Measurements from ENCODE around the gene ADGRV1.
"Not testable (repeated sequence)": the region's sequence is repeated elsewhere in the genome, so short reads cannot be mapped to it uniquely, and the experiment has no call there.

ADGRV1 gene

DNA sequence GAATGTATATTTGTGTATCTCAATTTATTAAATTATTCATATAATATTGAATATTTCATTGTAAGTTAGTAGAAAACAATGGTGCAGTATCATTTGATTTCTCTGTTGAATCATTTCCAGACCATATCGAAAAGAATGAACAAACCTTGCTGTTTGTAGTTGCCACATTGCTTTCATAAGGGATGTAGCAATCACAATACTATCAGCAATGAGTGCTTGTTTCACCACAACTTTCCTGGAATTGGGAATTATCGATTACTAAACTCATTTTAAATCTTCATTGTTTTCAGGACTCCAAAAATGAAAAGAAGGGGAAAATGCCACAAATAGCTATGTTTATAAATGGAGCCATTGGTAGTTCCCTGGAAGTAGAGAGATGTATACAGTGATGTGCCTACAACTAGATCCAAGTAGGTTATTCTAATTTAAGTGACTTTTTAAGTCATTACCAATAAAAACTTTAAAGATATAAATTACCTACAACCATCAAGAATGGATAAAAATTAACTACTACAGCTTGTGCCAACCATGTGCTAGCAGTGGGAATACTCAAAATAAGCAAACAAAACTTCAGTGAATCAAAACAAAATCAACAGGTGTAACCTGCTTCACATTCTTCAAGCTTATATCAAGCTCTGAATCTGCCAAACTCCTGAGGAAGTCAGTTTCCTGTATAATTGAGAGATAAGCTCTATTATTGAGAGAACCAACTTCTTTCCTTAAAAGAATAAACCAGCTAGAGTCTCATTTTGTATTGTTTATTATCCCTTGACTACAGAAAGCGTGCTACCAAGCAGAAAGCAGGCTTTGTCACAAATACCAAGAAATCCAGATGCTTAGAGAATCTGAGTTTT is 358.6 kb downstream of the ADGRV1 start:
- DNase-seq: no peak

DNA sequence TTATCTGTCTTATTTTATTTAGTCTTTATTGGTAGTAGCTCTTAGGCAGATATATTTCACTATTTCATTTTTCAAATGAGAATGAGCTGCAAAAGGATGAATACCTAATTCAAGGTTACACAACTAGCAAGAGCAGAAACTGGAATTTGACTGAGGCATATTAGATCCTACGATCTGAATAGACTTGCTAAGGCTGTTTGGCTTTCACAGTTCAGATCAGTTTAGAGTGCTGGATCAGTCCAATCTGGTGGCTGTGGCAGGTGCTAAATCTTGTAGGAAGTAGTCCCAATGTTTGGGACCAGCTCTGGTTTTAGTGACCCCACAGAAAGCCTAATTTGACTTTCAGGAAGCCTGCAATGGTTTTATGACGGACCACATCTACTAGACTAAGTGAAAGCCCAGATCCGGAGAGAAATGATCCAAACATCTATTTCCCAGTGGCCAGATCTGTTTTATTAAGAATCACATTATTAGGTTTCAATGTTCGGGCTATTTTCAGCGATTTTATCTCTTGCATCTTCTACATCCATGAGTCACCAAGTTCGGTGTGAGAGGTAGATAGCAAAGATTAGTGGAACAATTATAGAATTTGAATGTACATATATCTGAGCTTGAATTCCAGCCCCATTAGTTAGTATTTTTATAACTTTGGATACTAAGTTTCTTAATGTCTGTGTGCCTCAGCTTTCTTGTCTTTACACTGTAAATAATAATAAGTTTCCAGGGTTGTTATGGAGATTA is 359.5 kb downstream of the ADGRV1 start:
- DNase-seq: no peak

DNA sequence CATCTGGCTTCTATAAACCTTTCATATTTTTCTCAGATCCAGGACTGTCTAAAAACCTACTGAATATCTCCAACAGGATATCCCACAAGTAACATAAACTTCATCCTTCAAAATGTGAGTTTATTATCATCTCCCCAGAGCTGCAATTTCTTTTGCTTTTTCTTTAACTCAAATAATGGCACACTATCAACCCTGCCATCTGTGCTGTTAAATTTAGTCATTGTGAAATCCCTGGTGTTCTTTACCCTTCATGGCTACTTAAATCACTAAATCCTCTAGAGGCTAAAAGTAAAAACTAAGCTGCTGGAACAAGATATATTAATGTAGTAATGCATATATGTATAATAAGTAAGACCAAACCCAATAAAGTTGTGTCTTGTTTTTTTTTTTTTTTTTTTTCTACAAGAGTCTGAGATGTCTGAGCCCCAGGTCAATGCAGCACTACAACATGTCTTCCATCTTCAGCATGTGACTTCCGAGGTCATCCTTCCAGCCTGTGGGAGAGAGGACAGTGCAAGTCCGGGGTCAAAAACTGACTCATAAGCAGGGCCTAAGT is 362.9 kb downstream of the ADGRV1 start:
- peak in 2 of 3 donors; percentile 6 to 8 for DNase-seq

DNA sequence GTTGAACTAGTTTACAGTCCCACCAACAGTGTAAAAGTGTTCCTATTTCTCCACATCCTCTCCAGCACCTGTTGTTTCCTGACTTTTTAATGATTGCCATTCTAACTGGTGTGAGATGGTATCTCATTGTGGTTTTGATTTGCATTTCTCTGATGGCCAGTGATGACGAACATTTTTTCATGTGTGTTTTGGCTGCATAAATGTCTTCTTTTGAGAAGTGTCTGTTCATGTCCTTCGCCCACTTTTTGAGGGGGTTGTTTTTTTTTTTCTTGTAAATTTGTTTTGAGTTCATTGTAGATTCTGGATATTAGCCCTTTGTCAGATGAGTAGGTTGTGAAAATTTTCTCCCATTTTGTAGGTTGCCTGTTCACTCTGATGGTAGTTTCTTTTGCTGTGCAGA is 365.6 kb downstream of the ADGRV1 start:
- not testable (repeated sequence) for DNase-seq

DNA sequence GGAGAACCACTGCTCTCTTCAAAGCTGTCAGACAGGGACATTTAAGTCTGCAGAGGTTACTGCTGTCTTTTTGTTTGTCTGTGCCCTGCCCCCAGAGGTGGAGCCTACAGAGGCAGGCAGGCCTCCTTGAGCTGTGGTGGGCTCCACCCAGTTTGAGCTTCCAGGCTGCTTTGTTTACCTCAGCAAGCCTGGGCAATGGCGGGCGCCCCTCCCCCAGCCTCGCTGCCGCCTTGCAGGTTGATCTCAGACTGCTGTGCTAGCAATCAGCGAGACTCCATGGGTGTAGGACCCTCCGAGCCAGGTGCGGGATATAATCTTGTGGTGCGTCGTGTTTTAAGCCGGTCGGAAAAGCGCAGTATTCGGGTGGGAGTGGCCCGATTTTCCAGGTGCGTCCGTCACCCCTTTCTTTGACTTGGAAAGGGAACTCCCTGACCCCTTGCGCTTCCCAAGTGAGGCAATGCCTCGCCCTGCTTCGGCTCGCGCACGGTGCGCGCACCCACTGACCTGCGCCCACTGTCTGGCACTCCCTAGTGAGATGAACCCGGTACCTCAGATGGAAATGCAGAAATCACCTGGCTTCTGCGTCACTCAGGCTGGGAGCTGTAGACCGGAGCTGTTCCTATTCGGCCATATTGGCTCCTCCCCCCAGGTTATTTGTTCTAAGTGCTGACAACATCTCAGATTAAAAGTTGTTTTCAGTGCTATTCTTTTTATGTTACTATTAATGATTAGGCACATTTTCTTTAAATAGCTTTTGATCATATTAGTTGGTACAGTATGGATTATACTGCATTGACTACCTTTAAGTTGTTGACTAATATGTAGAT is 370.6 kb downstream of the ADGRV1 start:
- not testable (repeated sequence) for DNase-seq

DNA sequence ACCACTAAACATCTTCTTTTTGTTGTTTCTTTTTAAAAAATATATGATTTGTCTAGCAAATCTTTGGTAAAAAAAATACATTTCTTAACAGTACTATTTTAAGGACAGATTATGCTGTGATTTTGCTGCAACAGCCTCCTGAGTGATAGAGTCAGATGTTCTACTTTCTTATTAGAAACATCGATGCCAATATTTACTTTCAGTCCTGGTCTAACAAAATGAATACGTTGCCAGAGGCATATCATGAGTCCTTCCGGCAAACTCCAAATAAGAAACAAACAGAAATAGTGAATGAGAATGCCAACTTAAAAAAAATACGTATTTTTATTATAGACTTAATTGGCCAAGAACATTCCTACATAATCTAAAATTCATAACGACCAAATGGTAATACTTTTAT is 371.5 kb downstream of the ADGRV1 start:
- no peak for DNase-seq

DNA sequence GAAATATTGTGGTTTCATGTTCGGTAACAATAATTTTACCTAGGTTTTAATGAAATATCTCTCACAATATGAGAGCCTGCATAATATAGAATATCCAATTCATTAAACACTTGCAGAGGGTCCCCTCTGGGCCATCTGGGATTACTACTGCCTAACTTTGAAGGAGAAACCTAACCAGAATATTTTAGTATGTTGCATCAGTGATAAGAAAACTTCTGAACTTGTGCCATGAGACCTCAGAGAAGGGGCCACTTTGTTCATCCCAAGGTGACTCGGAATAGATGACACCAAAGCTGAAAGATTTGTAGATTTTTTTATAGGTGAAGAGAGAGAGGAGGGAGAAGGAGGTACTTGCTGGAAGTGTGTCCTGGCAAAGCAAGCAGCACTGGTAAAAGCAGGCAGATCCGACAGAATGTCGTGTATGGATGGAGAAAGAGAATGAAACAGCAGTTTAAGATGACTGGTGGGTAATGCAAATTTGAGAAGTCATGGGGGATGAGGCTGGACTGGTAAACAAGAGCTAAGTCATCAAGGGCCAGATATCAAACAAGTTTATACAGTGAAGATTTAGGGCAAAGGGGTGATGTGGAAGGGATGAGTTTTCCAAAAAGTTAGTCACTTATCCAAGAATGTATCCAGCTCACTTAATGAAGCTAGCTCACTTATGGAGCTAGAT is 372.3 kb downstream of the ADGRV1 start:
- no peak for DNase-seq

DNA sequence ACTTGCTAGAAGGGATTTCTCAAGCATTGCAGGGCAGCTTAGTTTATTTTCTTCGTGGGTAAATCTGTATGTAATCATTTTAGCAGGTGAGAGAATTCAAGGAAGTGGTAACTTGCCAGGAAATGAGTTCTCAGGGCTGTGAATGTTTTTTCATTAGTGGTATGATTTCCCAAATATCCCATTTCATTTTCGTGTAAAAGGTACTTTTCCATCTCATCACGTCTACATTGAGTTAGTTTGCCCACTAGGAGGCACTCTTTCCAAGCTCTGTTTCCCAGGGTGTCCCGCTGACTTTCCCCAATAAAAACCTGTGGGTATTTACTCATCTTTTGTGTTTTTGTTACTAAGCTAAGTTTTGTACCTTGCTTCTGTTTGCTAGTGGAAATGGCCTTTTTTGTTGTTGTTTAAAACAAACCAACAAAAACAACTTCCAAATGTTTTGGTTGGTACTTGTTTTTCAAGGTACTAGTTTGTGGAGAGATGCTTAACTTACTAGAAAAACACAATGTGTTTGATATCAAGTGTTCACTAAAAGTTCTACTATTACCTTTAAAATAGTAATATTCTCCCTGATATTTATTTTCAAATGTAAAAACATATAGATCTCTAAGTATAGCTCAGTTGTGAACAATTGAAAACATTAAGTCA is 373.6 kb downstream of the ADGRV1 start:
- DNase-seq: peak; percentile 83 to 90 (median 84)

DNA sequence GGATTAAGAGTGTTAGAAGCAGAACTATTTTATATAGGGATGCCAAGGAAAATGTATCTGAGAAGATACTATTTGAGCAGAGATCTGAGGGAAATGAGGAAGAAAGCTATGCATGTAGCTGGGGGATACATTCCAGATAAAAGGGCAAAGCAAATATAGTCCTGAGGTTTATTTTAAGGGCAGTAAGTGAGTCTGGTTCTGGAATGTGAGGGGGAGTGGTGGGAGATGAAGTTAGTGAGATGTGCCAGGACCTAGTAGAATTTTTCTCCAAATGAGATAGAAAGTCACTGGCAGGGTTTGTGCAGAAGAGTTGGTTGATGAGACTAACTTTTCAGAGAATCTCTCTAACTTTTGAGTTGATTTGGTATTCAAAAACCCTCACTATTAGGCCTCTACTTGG is 374.7 kb downstream of the ADGRV1 start:
- DNase-seq: no peak

DNA sequence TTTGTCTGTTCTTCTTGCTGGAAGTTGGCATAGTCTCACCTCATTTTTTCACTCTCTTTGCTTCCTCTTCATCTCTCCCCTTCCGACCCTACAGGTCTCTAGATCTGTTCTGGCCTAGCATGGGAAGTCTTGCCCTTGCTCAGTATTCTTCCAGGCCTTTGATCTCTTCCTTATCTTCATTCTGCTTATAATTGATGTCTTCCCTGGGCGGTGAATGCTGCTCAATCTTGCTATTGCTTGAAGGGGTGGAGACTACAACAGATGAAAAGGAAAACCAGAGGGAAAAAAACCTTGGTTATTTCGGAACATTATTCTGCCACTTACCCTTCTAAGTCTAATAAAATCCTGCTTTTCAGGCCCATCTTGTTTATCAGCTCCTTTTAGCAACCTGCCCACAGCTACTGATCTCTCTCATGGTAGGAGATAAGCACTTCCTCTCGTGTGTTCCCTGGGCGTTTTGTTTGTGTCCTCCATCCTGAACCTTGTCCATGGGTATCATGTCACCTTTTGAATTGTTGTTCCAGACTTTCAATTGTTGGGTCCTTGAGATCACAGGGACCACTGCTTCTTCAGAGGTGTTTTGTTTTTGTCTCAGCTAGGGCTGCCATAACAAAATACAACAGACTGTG is 375.6 kb downstream of the ADGRV1 start:
- no peak for DNase-seq

DNA sequence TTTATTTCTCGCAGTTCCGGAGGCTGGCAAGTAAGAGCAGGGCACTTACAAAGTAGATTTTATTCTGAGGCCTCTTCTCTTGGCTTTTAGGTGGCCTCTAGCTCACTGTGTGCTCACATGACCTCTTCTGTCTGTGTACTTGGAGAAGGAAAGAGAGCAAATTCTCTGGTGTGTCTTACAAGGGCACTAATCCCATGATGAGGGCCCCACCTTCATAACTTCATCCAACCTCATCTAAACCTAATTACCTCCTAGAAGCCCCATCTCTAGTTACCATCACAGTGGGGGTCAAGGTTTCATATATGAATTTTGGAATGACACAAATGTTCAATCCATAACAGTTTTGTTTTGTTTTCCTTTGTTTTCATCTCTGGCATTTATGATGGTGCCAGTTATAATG is 376.1 kb downstream of the ADGRV1 start:
- DNase-seq: no peak

DNA sequence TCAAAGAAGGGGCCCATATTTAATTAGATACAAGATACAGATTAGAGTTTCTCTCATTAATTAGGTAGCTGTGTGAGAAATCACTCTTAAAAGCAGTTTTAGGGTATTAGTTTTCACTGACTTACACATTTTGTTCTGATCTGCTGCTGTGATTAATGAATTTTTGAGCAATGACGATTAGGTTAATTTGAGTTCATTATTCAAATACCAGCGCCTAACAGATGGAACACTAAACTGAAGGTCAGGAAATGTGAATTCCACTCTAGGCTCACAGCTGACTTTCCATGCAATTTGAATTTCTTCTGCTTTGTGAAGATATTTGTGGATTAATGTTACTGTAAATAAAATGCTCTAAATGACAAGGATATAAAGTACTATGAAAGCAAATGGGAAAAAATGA is 380.6 kb downstream of the ADGRV1 start:
- DNase-seq: no peak

DNA sequence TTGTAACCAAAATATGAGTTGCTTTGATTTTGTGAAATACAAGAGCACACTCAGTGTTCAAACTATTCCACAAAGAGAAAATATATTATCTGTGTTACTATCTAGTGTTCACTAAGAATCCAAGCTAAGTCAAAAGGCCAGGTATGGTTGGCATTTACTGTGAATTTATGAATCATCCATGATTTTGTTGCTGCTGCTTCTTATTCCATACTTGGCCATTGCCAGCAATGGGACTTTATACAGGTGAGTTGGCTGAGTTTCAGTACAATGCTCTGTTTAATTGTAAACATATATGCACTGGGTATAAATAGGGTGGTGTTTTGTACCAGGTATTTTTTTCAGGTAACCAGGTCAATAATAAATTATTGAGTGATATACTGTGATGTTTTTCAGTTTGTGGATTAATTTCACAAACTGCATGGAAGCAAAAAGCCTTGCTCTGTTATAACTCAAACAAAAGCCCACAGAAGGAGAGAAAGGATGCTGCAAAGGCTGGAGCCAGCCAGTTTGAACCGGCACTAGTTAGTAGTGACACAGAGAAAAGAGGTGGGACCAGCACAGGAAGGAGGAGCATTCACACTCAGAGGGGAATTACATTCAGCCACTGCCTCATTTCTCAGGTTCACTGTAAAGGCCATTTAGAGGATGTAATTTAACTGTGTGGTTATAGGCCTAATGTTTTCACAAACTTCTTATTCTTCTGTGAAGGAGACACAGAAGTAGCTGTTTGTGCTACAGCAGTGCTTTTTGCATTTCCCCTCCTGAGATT is 381.8 kb downstream of the ADGRV1 start:
- DNase-seq: peak in 2 of 3 donors; percentile 10 to 43

DNA sequence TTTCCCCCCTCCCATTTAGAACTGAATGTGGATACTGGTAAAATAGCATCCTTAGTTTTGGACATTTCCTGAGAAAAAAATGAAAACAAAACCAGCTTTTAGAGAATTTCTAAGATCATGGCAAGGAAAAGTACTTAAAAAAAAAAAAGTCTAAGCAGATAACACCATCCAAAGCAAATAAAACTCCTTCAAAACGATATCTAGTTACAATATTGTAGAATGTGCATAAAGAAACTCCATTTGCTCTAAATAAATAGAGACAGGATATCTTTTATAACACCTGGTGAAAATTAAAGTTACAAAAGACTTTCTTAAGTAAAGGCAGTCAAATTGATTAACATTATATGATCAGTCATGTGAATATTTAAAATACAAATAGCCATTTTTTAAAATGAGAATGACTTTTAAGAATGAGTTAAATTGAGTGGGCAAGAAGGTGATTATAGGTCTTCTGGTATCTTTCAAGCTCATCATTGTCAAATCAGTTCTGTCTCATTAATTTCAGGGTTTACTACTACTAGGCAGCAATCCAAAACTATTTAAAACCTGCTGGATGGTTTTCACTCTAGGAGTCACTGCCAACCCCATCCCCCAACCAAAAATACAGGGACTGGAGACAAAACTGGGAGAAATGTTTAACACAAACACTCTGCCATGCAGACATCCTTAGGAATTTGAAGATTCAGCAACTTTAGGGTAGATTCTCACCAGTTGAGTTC is 382.6 kb downstream of the ADGRV1 start:
- no peak for DNase-seq

DNA sequence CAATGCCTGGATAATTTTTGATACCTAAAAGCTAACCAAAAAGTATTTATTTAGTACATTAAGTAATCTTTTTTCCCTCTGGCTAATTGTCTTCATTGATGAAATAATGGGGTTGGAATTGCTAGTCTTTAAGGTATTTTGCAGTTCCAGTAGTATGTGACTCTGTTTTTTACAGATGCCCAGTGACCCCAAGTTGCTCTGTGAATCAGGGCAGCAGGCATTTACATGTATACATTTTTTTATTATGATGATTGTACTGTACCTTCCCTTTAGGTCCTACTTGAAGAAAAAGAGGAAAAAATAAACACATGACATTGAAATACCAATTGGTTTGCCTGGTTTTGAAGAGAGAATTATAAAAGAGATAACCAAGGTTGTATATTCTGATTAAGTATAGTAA is 385.5 kb downstream of the ADGRV1 start:
- no peak for DNase-seq

DNA sequence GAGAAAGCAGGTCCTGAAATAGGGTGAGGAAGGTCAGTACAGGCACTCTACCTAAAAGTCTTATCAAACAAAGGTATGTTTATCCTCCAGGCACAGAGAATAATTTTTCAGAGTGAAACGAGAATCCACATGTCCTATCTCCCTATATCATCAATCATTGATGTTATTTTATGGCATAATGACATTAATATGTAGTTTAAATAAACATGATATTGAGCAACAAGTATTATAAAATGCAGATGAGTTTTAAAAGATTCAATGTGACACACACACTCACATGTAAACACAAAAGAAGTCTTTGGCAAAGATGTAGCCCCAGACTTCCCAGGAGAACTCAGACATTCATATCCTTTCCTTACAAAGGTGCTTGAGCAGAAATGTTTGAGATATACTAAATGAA is 389.1 kb downstream of the ADGRV1 start:
- no peak for DNase-seq

DNA sequence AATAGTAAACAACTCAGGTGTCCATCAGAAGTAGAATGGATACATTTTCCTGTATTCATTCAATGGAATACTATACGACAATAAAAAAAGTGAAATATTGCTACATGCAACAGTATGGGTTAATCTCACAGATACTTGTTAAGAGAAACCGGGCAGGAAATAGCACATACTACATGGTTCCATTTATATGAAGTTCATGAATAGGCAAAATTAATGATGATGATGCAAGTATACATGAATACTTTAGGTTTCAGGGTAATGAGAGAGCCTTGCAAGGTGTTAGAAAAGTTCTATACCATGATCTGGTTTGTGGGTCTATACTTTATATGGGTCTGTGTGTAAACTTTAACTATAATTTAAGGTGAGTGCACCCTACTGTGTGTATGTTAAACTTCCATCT is 390.4 kb downstream of the ADGRV1 start:
- no peak for DNase-seq

DNA sequence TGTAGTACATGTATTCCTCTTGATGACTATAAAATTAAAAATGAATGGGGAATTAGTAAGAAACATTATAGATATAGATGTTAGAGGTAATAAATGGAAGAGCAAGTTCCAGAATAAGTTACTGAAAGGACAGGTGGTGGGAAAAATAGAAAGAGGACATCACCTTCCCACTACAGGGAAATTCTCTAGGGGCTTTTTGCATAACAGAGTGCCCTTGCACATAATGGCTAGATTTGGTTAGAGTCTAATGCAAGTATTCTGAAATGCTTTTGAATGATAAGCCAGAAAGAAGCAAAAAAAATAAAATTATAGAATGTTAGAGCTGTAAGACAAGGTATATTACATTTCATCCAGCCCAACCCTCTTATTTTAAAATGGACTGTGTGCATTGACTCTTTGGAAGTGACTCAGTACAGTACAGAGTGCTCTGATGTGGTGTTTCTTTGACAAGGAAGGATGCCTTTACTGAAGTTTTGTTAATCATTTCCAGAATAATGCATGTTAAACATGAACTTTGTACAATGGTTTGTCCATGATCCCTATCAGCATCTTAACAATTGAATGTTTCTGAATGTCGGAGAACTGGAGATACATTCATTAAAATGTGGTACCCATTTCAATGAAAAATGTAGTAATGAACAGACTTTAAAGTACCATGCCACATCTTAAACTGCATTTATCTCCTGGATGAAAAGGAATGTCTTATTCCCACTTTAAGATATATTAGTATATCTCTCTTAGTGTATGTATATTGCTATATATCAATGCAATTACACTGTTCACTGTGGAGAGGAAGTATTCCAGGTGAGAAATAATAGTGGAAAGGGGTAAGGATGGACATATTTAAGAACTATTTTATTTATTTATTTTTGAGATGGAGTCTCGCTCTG is 391.1 kb downstream of the ADGRV1 start:
- no peak for DNase-seq

All from suppressor macrophage treated with lipopolysaccharide for 1 hour (primary cell).